ENCODE measurements around the gene PRR12. TPM values are rescaled to one million over a fixed set of nuclear protein-coding genes. Genes with fewer than 3 reads are reported as not detected.

Gene PRR12
- total RNA-seq, 1 donor from 2014 or later, result 32.0 TPM

DNA sequence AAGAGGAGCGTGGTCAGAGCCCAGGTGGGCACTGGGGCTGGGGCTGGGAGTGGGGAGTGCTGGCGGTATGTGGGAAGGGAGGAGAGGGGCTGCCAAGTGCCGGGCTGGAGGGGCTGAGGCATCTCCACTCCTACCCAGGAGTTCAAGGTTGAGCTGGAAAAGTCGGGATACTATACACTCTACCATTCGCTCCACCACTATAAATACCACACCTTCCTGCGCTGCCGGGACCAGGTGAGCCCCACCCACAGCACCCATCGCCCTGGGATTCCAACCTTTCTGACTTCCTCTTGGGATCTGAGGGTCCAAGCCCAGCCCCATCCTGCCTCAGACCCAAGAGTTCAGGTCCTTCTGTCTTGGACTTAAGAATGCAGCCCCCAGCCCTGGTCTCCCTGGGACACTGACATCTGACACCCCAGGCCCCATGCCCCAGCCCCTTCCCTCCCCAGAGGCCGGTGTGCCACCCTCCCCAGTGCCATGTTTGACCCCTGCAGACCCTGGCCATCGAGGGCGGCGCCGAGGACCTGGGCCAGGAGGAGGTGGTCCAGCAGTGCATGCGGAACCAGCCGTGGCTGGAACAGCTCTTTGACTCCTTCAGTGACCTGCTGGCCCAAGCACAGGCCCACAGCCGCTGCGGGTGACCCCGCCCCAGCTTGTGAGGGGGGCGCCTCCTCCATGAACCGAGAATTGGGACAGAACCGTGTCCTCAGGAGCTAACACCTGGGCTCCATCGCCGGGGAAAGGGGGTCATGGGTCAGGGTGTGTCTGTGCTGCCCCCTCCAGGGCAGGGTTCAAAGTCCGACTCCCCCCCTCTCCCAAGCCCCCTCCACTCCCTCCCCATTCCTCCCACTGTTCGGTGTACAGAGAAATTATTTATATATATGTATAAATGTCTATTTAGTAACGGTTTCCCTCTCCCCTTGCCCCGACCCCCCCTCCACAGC, 34.3 kb downstream of the PRR12 start:
- ATAC-seq (peak in 1 of 2 donors; percentile 22), DNase-seq (no peak)
- H3K36me3 ChIP-seq, result peaks cover 43% of the 10 kb centered on the region
- no peaks in the 10 kb centered on the region for H3K27me3 ChIP-seq (ENCODE audit: low read depth)
- H3K27ac ChIP-seq, result no peak overlapping the region
- H3K9me3 ChIP-seq, result no peaks in the 10 kb centered on the region
- H3K4me1 ChIP-seq, result no peaks in the 10 kb centered on the region
- TF ChIP-seq CTCF (IDR thresholded peaks at IDR 0.05), result no peak
- intact Hi-C loops (cut with DNase I), result no loop called here
- no peak overlapping the region for H3K4me3 ChIP-seq

- ATAC-seq (peak; percentile 80 to 91), DNase-seq (no peak)
- peaks cover 6% of the 10 kb centered on the region for H3K4me1 ChIP-seq
Measured at GRCh38 chr19:49626226-49626625, 35.2 kb downstream of the PRR12 start.

GRCh38 chr19:49629659-49630058, 38.7 kb downstream of the PRR12 start:
- H3K4me1 ChIP-seq, result peaks cover 6% of the 10 kb centered on the region
- H3K27me3 ChIP-seq (ENCODE audit: low read depth), result no peaks in the 10 kb centered on the region
- intact Hi-C loops (cut with DNase I), result no loop called here
- H3K27ac ChIP-seq, result no peak overlapping the region
- TF ChIP-seq CTCF (IDR thresholded peaks at IDR 0.05), result no peak
- no peaks in the 10 kb centered on the region for H3K9me3 ChIP-seq
- no peak overlapping the region for H3K4me3 ChIP-seq
- no peak for ATAC-seq
- H3K36me3 ChIP-seq, result peaks cover 23% of the 10 kb centered on the region
- no peak for DNase-seq

More at GRCh38 chr19:49626226-49626625, 35.2 kb downstream of the PRR12 start:
- no peaks in the 10 kb centered on the region for H3K27me3 ChIP-seq (ENCODE audit: low read depth)
- peaks cover 39% of the 10 kb centered on the region for H3K36me3 ChIP-seq
- no peak for TF ChIP-seq CTCF (IDR thresholded peaks at IDR 0.05)
- no peak overlapping the region for H3K4me3 ChIP-seq
- H3K9me3 ChIP-seq, result no peaks in the 10 kb centered on the region
- intact Hi-C loops (cut with DNase I), result no loop called here
- H3K27ac ChIP-seq, result no peak overlapping the region

DNA sequence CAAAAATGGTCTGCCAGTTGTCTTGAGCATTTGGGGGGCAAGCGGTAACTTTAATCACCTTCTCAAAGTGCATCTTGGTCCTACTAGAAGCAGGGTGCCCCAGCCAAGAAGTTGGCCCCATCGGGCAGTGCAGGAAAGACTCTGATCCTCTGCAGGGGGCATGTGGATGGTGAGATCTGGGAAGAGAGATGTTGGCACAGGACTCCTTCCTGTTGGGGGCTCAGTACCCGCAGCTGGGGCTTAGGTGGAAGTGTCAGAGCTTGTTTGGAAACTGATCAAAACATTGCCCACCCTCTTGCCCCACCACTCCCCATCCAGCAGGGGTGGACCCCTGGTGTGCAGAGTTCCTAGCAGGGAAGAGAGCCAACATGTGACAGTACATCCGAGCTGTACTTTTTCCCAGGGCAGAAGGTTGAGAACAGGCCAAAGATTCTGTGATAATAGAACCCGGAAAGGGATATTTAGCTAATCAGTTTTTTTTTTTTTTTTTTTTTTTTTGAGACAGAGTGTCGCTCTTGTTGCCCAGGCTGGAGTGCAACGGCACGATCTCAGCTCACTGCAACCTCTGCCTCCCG, 40.1 kb downstream of the PRR12 start:
- intact Hi-C loops (cut with DNase I), result no loop called here
- no peak for TF ChIP-seq CTCF (IDR thresholded peaks at IDR 0.05)
- DNase-seq (no peak), ATAC-seq (no peak)
- no peak overlapping the region for H3K4me3 ChIP-seq
- H3K27me3 ChIP-seq (ENCODE audit: low read depth), result no peaks in the 10 kb centered on the region
- H3K36me3 ChIP-seq, result peaks cover 24% of the 10 kb centered on the region
- H3K4me1 ChIP-seq, result peaks cover 17% of the 10 kb centered on the region
- peak overlapping the region; percentile 68 for H3K27ac ChIP-seq
- no peaks in the 10 kb centered on the region for H3K9me3 ChIP-seq

DNA sequence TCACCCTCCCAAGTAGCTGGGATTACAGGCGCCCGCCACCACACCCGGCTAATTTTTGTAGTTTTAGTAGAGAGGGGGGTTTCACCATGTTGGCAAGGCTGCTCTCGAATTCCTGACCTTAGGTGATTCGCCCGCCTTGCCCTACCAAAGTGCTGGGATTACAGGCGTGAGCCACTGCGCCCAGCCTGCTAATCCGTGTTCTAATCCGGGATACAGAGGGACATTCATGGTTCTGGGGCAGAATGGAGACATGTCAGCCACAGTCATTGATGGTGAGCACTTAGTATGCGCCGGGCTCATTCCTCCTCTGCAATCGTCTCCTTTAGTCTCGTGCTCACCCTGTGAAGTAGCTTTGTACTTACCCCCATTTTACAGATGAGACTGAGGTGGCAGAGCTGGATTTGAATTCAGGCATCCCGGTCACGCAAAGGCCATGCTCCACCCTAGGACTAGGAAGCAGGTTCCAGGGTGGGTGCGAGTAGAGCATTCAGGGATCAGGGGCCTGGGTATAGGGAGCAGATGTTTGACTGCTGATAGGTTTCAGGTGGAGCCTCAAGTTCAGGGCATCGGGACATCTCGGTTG, 40.7 kb downstream of the PRR12 start:
- no peak for ATAC-seq
- H3K4me1 ChIP-seq, result peaks cover 23% of the 10 kb centered on the region
- H3K27ac ChIP-seq, result peak overlapping the region; percentile 68
- no peaks in the 10 kb centered on the region for H3K27me3 ChIP-seq (ENCODE audit: low read depth)
- H3K4me3 ChIP-seq, result no peak overlapping the region
- H3K9me3 ChIP-seq, result no peaks in the 10 kb centered on the region
- peaks cover 23% of the 10 kb centered on the region for H3K36me3 ChIP-seq
- TF ChIP-seq CTCF (IDR thresholded peaks at IDR 0.05), result no peak
- intact Hi-C loops (cut with DNase I), result no loop called here
- DNase-seq, result no peak
